HFF-Myc (cell line): Measurements from ENCODE around the gene LASP1.
"Not testable (repeated sequence)": the region's sequence is repeated elsewhere in the genome, so short reads cannot be mapped to it uniquely, and the experiment has no call there.

ENCODE experiments used
- DNase-seq: peaks from one replicate; pipeline ENCODE4 v3.0.0-alpha.2; 2011; ENCODE audit warnings: low read depth; ENCODE audit errors: extremely low read depth
- H3K4me3 ChIP-seq: replicated peaks from 2 replicates; pipeline ENCODE4 v1.5.1; 2011; ENCODE audit warnings: low read depth, mild to moderate bottlenecking, control low read depth, low read length
- TF ChIP-seq, protein P1 (sequence below): IDR thresholded peaks from 2 replicates; pipeline ENCODE4 v1.5.1; 2012; ENCODE audit warnings: mild to moderate bottlenecking, low read depth, low read length, control low read depth; ENCODE audit errors: missing control alignments

The LASP1 gene

GRCh38 chr17:38922538-38923297, 52.9 kb downstream of the LASP1 start:
- no peak overlapping the region for H3K4me3 ChIP-seq
- TF ChIP-seq, protein P1, sequence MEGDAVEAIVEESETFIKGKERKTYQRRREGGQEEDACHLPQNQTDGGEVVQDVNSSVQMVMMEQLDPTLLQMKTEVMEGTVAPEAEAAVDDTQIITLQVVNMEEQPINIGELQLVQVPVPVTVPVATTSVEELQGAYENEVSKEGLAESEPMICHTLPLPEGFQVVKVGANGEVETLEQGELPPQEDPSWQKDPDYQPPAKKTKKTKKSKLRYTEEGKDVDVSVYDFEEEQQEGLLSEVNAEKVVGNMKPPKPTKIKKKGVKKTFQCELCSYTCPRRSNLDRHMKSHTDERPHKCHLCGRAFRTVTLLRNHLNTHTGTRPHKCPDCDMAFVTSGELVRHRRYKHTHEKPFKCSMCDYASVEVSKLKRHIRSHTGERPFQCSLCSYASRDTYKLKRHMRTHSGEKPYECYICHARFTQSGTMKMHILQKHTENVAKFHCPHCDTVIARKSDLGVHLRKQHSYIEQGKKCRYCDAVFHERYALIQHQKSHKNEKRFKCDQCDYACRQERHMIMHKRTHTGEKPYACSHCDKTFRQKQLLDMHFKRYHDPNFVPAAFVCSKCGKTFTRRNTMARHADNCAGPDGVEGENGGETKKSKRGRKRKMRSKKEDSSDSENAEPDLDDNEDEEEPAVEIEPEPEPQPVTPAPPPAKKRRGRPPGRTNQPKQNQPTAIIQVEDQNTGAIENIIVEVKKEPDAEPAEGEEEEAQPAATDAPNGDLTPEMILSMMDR, result no peak
- peak; percentile 29 for DNase-seq

DNA sequence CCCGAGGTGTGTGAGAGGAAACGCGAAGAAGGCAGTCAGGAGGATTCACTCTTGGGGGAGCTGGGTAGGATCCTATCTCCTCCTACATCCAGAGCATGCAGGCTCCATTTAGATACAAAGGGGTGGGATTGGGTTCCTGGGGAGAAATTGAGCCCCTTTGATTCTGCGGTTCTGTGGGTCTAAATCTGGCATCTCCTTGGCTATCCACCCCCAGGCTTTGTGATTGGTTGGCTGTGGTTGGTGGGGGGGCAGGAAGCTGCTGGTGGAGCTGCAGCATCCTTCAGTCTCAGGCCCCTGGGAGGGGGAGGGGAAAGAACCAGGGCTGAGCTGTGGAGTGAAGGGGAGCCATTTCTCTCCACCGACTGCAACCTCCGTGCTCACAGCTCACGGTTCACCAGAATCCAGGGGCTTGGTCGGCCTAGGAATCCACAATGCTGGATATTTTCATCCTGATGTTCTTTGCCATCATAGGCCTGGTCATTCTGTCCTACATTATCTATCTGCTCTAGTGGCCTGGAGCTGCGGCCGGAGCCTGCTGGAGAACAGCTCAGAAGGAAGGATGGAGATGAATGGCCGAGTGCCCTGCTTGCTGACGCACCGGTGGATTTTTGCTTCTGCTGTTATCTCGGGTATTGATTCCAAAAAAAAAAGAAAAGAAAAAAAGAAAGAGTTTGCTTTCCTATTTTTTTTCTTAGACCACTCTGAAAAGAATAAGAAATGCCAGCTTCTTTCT, 55.6 kb downstream of the LASP1 start, which contains the start of gene LASP1NB:
Gene LASP1NB (plus strand): TSS at position 352 of the 733 bp plus-strand sequence.
- DNase-seq, result no peak
- TF ChIP-seq, protein P1, result no peak
- no peak within 1 kb of the TSS for H3K4me3 ChIP-seq

- DNase-seq, result no peak
- H3K4me3 ChIP-seq, result no peak overlapping the region
- TF ChIP-seq, protein P1, result no peak
These were observed 56.6 kb downstream of the LASP1 start for GRCh38 chr17:38926293-38927070.

GRCh38 chr17:38930782-38931181, 60.9 kb downstream of the LASP1 start:
- not testable (repeated sequence) for DNase-seq, H3K4me3 ChIP-seq

- not testable (repeated sequence) for H3K4me3 ChIP-seq, DNase-seq
These were observed 64.1 kb downstream of the LASP1 start for GRCh38 chr17:38933962-38934361.

- no peak overlapping the region for H3K4me3 ChIP-seq
- TF ChIP-seq, protein P1, result no peak
- no peak for DNase-seq
These were observed 70.1 kb downstream of the LASP1 start for GRCh38 chr17:38939987-38940386.

DNA sequence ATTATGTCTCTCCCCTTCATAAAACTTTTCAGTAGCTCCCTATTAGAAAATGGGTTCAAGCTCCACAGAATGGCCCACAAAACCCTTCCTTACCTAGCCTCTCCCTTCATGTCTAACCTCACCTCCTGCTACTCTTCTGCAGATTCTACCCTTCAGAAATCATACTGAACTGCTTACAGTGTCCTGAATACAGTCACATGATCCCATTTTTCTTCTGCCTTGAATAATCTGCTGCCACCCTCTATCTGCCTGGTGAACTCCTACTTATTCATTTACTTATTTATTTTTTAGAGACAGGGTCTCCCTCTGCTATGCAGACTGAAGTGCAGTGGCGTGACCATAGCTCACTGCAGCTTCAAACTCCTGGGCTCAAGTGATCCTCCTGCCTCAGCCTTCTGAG, 70.5 kb downstream of the LASP1 start:
- TF ChIP-seq, protein P1, result no peak
- no peak for DNase-seq
- no peak overlapping the region for H3K4me3 ChIP-seq
